Measurements from ENCODE around the gene XCL1. TPM values are rescaled to one million over a fixed set of nuclear protein-coding genes. Genes with fewer than 3 reads are reported as not detected.

XCL1 gene
- total RNA-seq, 1 experiment from 2014 or later = not detected

DNA sequence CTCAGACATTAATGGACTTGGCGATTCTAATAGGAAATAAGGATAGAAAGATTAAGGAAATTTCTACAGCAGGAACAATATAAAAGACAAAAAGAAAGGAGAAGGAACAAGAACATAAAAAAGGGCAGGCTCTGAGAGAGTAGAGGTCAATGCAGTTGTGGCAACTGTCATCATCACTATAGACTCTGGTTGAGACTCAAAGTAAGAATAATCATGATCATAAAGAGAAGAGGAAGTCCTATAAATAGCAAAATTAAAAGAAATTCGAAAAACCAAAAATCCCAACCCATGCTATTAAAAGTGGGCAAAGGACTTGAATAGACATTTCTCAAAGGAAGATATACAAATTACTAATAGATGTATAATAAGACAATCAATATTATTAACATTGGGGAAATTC, 14.4 kb upstream of the XCL1 start:
- Histone ChIP-seq H3K4me3 (replicated peaks in 1 of 2; ENCODE audit: low read depth in 1 of 2, low read length in 2 of 2) (no peak overlapping the region), H3K27me3 (ENCODE audit: insufficient read depth, low read length) (no peaks in the 10 kb centered on the region), H2AFZ (ENCODE audit: low read depth, low read length, poor library complexity, severe bottlenecking) (no peak overlapping the region), H3K27ac (ENCODE audit: low read depth, low read length) (no peak overlapping the region), H3K36me3 (ENCODE audit: control insufficient read depth in 1 of 2, insufficient read depth in 2 of 2, low read length in 2 of 2) (no peaks in the 10 kb centered on the region), H3K9me3 (ENCODE audit: control insufficient read depth in 1 of 2, insufficient read depth in 1 of 2, low read depth in 1 of 2, low read length in 2 of 2) (no peaks in the 10 kb centered on the region), H3K9ac (ENCODE audit: low read length) (no peak overlapping the region), H3K9me2 (ENCODE audit: insufficient read depth) (no peaks in the 10 kb centered on the region), H4K20me1 (ENCODE audit: insufficient read depth) (no peaks in the 10 kb centered on the region), H3K4me1 (ENCODE audit: control insufficient read depth in 1 of 2, insufficient read depth in 2 of 2, low read length in 2 of 2) (no peaks in the 10 kb centered on the region), H3K4me2 (ENCODE audit: low read length) (no peak overlapping the region), H3K79me2 (ENCODE audit: insufficient read depth, low read length) (no peaks in the 10 kb centered on the region)
- RAD21 ChIA-PET (ENCODE audit: low non-redundant PET in 1 of 2, low total read pairs in 2 of 2, uncharacterized antibody in 2 of 2, unreplicated experiment in 2 of 2) = no interaction called here
- POLR2A ChIA-PET = no interaction called here
- TF ChIP-seq ZNF274 (IDR thresholded peaks at IDR 0.05; ENCODE audit: low read depth, low read length) = no peak
- TF ChIP-seq CEBPB (IDR thresholded peaks at IDR 0.05; ENCODE audit: low read depth) = no peak
- no peak for TF ChIP-seq RAD21 (IDR thresholded peaks at IDR 0.05; ENCODE audit: low read depth)
- no peak for TF ChIP-seq SRF (IDR thresholded peaks at IDR 0.05; ENCODE audit: low read depth)
- TF ChIP-seq FOSL1 (IDR thresholded peaks at IDR 0.05; ENCODE audit: low read depth) = no peak
- TF ChIP-seq, protein P1, sequence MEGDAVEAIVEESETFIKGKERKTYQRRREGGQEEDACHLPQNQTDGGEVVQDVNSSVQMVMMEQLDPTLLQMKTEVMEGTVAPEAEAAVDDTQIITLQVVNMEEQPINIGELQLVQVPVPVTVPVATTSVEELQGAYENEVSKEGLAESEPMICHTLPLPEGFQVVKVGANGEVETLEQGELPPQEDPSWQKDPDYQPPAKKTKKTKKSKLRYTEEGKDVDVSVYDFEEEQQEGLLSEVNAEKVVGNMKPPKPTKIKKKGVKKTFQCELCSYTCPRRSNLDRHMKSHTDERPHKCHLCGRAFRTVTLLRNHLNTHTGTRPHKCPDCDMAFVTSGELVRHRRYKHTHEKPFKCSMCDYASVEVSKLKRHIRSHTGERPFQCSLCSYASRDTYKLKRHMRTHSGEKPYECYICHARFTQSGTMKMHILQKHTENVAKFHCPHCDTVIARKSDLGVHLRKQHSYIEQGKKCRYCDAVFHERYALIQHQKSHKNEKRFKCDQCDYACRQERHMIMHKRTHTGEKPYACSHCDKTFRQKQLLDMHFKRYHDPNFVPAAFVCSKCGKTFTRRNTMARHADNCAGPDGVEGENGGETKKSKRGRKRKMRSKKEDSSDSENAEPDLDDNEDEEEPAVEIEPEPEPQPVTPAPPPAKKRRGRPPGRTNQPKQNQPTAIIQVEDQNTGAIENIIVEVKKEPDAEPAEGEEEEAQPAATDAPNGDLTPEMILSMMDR (IDR thresholded peaks at IDR 0.05 in 2 of 3, conservative IDR thresholded peaks at IDR 0.05 in 1 of 3; ENCODE audit: borderline replicate concordance in 1 of 3, insufficient read depth in 1 of 3, low read depth in 2 of 3, low read length in 2 of 3) = no peak
- no peak for TF ChIP-seq SP1 (IDR thresholded peaks at IDR 0.05; ENCODE audit: low read depth)
- TF ChIP-seq, protein P2, sequence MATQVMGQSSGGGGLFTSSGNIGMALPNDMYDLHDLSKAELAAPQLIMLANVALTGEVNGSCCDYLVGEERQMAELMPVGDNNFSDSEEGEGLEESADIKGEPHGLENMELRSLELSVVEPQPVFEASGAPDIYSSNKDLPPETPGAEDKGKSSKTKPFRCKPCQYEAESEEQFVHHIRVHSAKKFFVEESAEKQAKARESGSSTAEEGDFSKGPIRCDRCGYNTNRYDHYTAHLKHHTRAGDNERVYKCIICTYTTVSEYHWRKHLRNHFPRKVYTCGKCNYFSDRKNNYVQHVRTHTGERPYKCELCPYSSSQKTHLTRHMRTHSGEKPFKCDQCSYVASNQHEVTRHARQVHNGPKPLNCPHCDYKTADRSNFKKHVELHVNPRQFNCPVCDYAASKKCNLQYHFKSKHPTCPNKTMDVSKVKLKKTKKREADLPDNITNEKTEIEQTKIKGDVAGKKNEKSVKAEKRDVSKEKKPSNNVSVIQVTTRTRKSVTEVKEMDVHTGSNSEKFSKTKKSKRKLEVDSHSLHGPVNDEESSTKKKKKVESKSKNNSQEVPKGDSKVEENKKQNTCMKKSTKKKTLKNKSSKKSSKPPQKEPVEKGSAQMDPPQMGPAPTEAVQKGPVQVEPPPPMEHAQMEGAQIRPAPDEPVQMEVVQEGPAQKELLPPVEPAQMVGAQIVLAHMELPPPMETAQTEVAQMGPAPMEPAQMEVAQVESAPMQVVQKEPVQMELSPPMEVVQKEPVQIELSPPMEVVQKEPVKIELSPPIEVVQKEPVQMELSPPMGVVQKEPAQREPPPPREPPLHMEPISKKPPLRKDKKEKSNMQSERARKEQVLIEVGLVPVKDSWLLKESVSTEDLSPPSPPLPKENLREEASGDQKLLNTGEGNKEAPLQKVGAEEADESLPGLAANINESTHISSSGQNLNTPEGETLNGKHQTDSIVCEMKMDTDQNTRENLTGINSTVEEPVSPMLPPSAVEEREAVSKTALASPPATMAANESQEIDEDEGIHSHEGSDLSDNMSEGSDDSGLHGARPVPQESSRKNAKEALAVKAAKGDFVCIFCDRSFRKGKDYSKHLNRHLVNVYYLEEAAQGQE (IDR thresholded peaks at IDR 0.05; ENCODE audit: low read depth) = no peak
- no peak for TF ChIP-seq POLR2A (IDR thresholded peaks at IDR 0.05; ENCODE audit: borderline replicate concordance, extremely low read depth, insufficient read depth, insufficient read length)
- no peak for TF ChIP-seq CBX3 (IDR thresholded peaks at IDR 0.05; ENCODE audit: low read depth)
- TF ChIP-seq TCF7L2 (IDR thresholded peaks at IDR 0.05; ENCODE audit: borderline replicate concordance, extremely low read depth, insufficient read depth, insufficient read length) = no peak
- TF ChIP-seq ELF1 (IDR thresholded peaks at IDR 0.05; ENCODE audit: borderline replicate concordance, low read depth) = no peak
- no peak for TF ChIP-seq YY1 (IDR thresholded peaks at IDR 0.05; ENCODE audit: extremely low read depth, insufficient replicate concordance, low read depth, low read length)
- ATAC-seq (no peak), DNase-seq (ENCODE audit: low read depth, low spot score) (no peak)
- BruUV-seq (replicated peaks) = no TSS peak
- intact Hi-C loops (cut with micrococcal nuclease) = no loop called here
- CTCF ChIA-PET = no interaction called here
